H9 (cell line): ENCODE data around the gene RAB40C. TPM values are rescaled to one million over a fixed set of nuclear protein-coding genes. Genes with fewer than 3 reads are reported as not detected.
"Not testable (repeated sequence)": the region's sequence is repeated elsewhere in the genome, so short reads cannot be mapped to it uniquely, and the experiment has no call there.

Source experiments
- DNase-seq: peaks from one replicate; pipeline ENCODE4 v3.0.0-alpha.2; 2017
- H2AFZ ChIP-seq: one replicate; pipeline ENCODE4 v1.6.1; 2013; ENCODE audit warnings: mild to moderate bottlenecking, low read length, control low read depth, moderate library complexity
- H2AK5ac ChIP-seq: 2 replicates; pipeline ENCODE4 v1.6.1; 2013; ENCODE audit warnings: low read length, control low read depth, mixed read lengths; ENCODE audit not compliant: insufficient read length
- H2BK120ac ChIP-seq: one replicate; pipeline ENCODE4 v1.6.1; 2013; ENCODE audit warnings: low read depth, mild to moderate bottlenecking, low read length, control low read depth, inconsistent platforms; ENCODE audit not compliant: poor library complexity, severe bottlenecking
- H2BK12ac ChIP-seq: 2 replicates; pipeline ENCODE4 v1.6.1; 2013; ENCODE audit warnings: low read length, control low read depth, mixed read lengths, low read depth; ENCODE audit not compliant: insufficient read length
- H2BK15ac ChIP-seq: 2 replicates; pipeline ENCODE4 v1.6.1; 2013; ENCODE audit warnings: low read depth, low read length, control low read depth
- H2BK20ac ChIP-seq: one replicate; pipeline ENCODE4 v1.6.1; 2013; ENCODE audit warnings: low read depth, mild to moderate bottlenecking, low read length, control low read depth, inconsistent platforms; ENCODE audit not compliant: poor library complexity, severe bottlenecking
- H2BK5ac ChIP-seq: 2 replicates; pipeline ENCODE4 v1.6.1; 2013; ENCODE audit warnings: low read length, control low read depth, mixed read lengths; ENCODE audit not compliant: insufficient read length
- H3K14ac ChIP-seq: 2 replicates; pipeline ENCODE4 v1.6.1; 2013; ENCODE audit warnings: low read length, control low read depth; ENCODE audit not compliant: insufficient read depth
- H3K18ac ChIP-seq: 2 replicates; pipeline ENCODE4 v1.6.1; 2013; ENCODE audit warnings: low read depth, mild to moderate bottlenecking, mixed read lengths, low read length, control low read depth; ENCODE audit not compliant: insufficient read length
- H3K23ac ChIP-seq: 2 replicates; pipeline ENCODE4 v1.6.1; 2013; ENCODE audit warnings: low read length, control low read depth, mixed read lengths, low read depth; ENCODE audit not compliant: insufficient read length
- H3K23me2 ChIP-seq: 2 replicates; pipeline ENCODE4 v1.6.1; 2013; ENCODE audit warnings: low read depth, mild to moderate bottlenecking, mixed read lengths, low read length, control low read depth; ENCODE audit not compliant: insufficient read length, poor library complexity, severe bottlenecking
- H3K27ac ChIP-seq: 2 replicates; pipeline ENCODE4 v1.5.1; 2013; ENCODE audit warnings: low read length, control low read depth, mixed read lengths, low read depth; ENCODE audit not compliant: insufficient read length
- H3K27me3 ChIP-seq: 2 replicates; pipeline ENCODE4 v1.6.1; 2013; ENCODE audit warnings: low read length, control low read depth, inconsistent platforms; ENCODE audit not compliant: insufficient read depth
- H3K4ac ChIP-seq: 2 replicates; pipeline ENCODE4 v1.6.1; 2013; ENCODE audit warnings: low read depth, mild to moderate bottlenecking, control low read depth, inconsistent platforms, low read length, moderate library complexity
- H3K4me1 ChIP-seq: 2 replicates; pipeline ENCODE4 v1.6.1; 2013; ENCODE audit warnings: low read length, control low read depth, inconsistent platforms; ENCODE audit not compliant: insufficient read depth
- H3K4me2 ChIP-seq: 2 replicates; pipeline ENCODE4 v1.6.1; 2013; ENCODE audit warnings: low read length, control low read depth, mixed read lengths; ENCODE audit not compliant: insufficient read length, insufficient read depth
- H3K56ac ChIP-seq: 2 replicates; pipeline ENCODE4 v1.6.1; 2013; ENCODE audit warnings: low read depth, mild to moderate bottlenecking, mixed read lengths, low read length, control low read depth; ENCODE audit not compliant: insufficient read length
- H3K79me1 ChIP-seq: 2 replicates; pipeline ENCODE4 v1.6.1; 2013; ENCODE audit warnings: low read depth, mild to moderate bottlenecking, moderate library complexity, low read length, control low read depth, inconsistent platforms; ENCODE audit not compliant: insufficient read depth, poor library complexity, severe bottlenecking
- H3K79me2 ChIP-seq: 2 replicates; pipeline ENCODE4 v1.6.1; 2013; ENCODE audit warnings: low read length, control low read depth, inconsistent platforms; ENCODE audit not compliant: insufficient read depth
- H3K9ac ChIP-seq: 2 replicates; pipeline ENCODE4 v1.6.1; 2013; ENCODE audit warnings: low read length, control low read depth, mixed read lengths; ENCODE audit not compliant: insufficient read length; ENCODE audit errors: extremely low read depth
- H3K9me3 ChIP-seq: one replicate; pipeline ENCODE4 v1.6.1; 2013; ENCODE audit warnings: low read depth, low read length, inconsistent platforms; ENCODE audit not compliant: control insufficient read depth
- H3T11ph ChIP-seq: one replicate; pipeline ENCODE4 v1.6.1; 2013; ENCODE audit warnings: mild to moderate bottlenecking, low read length, control low read depth, inconsistent platforms
- H4K20me1 ChIP-seq: one replicate; pipeline ENCODE4 v1.6.1; 2013; ENCODE audit not compliant: control insufficient read depth, insufficient read length, insufficient read depth
- H4K5ac ChIP-seq: 2 replicates; pipeline ENCODE4 v1.6.1; 2013; ENCODE audit warnings: low read depth, mild to moderate bottlenecking, mixed read lengths, low read length, control low read depth; ENCODE audit not compliant: insufficient read length
- H4K8ac ChIP-seq: replicated peaks from 2 replicates; pipeline ENCODE4 v1.6.1; 2013; ENCODE audit warnings: low read length, control low read depth, mixed read lengths, low read depth; ENCODE audit not compliant: insufficient read length
- H4K91ac ChIP-seq: 2 replicates; pipeline ENCODE4 v1.6.1; 2013; ENCODE audit warnings: low read depth, mild to moderate bottlenecking, moderate library complexity, mixed read lengths, low read length, control low read depth; ENCODE audit not compliant: insufficient read length
- H3K27ac Mint-ChIP-seq, 3 experiments: 2 replicates in 2 of 3; 3 replicates in 1 of 3; pipeline ENCODE4 v1.8.0; 2020 to 2021; ENCODE audit warnings: mixed read lengths in 3 of 3, mild to moderate bottlenecking in 1 of 3, moderate library complexity in 1 of 3
- H3K27me3 Mint-ChIP-seq: 2 replicates; pipeline ENCODE4 v1.8.0; 2021; ENCODE audit warnings: low read depth, mild to moderate bottlenecking, moderate library complexity, mixed read lengths
- H3K36me3 Mint-ChIP-seq, 3 experiments: 2 replicates in 2 of 3; 3 replicates in 1 of 3; pipeline ENCODE4 v1.8.0; 2020 to 2021; ENCODE audit warnings: low read depth in 3 of 3, mixed read lengths in 3 of 3; ENCODE audit not compliant: insufficient read depth in 1 of 3
- H3K4me1 Mint-ChIP-seq, 2 experiments: 2 replicates each; pipeline ENCODE4 v1.8.0; 2020; ENCODE audit warnings: mixed read lengths in 2 of 2
- H3K4me3 Mint-ChIP-seq, 2 experiments: 2 replicates in 1 of 2; 3 replicates in 1 of 2; pipeline ENCODE4 v1.8.0; 2020 to 2021; ENCODE audit warnings: mild to moderate bottlenecking in 2 of 2, mixed read lengths in 2 of 2, moderate library complexity in 1 of 2
- H3K9me3 Mint-ChIP-seq, 2 experiments: 2 replicates in 1 of 2; 3 replicates in 1 of 2; pipeline ENCODE4 v1.8.0; 2020; ENCODE audit warnings: mild to moderate bottlenecking in 2 of 2, mixed read lengths in 2 of 2, moderate library complexity in 1 of 2
- CTCF ChIP-seq: fragments of 200-600 bp; sonication (generic); conservative IDR thresholded peaks from 3 replicates; pipeline ENCODE4 v1.8.0; 2021; ENCODE audit warnings: antibody characterized with exemption, mild to moderate bottlenecking
- WGBS: extraction: QIAGEN DNeasy Blood & Tissue Kit; methylation state at CpG from one replicate; pipeline ENCODE4 v1.1.7; 2013; ENCODE audit warnings: missing lambda C conversion rate, low lambda C conversion rate, mixed read lengths; ENCODE audit not compliant: insufficient read length; ENCODE audit errors: extremely low coverage; 5-methylcytosine and 5-hydroxymethylcytosine counted together
- total RNA-seq: library from RNA; stranded (reverse); gene quantifications from 2 replicates; pipeline ENCODE4 v1.2.1, GENCODE V29; 2021

The RAB40C gene
- total RNA-seq, 1 experiment from 2014 or later: 19.1 TPM

DNA sequence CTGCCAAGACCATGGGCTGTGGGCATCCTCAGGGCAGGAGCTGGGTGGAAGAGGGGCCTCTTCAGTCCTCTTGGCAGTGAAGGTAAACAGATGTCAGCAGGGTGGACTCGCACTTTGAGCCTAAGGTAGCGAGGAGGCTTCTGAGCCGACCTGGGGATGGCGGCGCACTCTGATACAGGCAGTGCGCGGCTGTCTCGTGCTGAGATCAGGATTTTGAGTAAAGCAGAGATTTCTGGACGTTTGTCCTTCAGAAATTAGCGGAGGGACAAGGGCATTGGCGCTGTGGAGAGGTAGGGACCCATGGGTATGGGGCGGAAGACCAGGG is 6.8 kb downstream of the RAB40C start:
- no CpG with 5 or more reads among the region's 12 CpGs for WGBS
- H3K27ac Mint-ChIP-seq: no peak overlapping the region; a peak in 3 of 7 replicates

GRCh38 chr16:597655-598054 is 7.8 kb downstream of the RAB40C start:
- H3K23ac ChIP-seq, H3K27ac ChIP-seq, H3K4ac ChIP-seq, H3K9me3 Mint-ChIP-seq, H2BK5ac ChIP-seq, H4K8ac ChIP-seq, H3K14ac ChIP-seq, H3K79me1 ChIP-seq, H3K27ac Mint-ChIP-seq, H4K5ac ChIP-seq, H3K9me3 ChIP-seq, H4K91ac ChIP-seq, H2BK15ac ChIP-seq, H3K79me2 ChIP-seq, H2BK20ac ChIP-seq, H3K27me3 Mint-ChIP-seq, H3K23me2 ChIP-seq, H3K4me1 Mint-ChIP-seq, H2AFZ ChIP-seq, H2AK5ac ChIP-seq, H2BK120ac ChIP-seq, H3K56ac ChIP-seq, H3K9ac ChIP-seq, H3K4me1 ChIP-seq, H4K20me1 ChIP-seq, H3K18ac ChIP-seq, H3K27me3 ChIP-seq, H3T11ph ChIP-seq, H3K4me2 ChIP-seq, DNase-seq, H3K4me3 Mint-ChIP-seq, H2BK12ac ChIP-seq: not testable (repeated sequence)
- peaks cover 9 to 28% (median 28%) of the 10 kb centered on the region in 3 experiments; a peak in 6 of 7 replicates for H3K36me3 Mint-ChIP-seq
- WGBS: no CpG with 5 or more reads among the region's 7 CpGs

More for the DNA sequence above, 6.8 kb downstream of the RAB40C start:
- Histone ChIP-seq H2BK12ac (no peak overlapping the region), H3T11ph (no peak overlapping the region), H3K23ac (no peak overlapping the region), H2BK5ac (no peak overlapping the region), H2BK120ac (no peak overlapping the region), H3K23me2 (no peaks in the 10 kb centered on the region), H3K9me3 (no peaks in the 10 kb centered on the region), H2BK15ac (no peak overlapping the region), H3K56ac (no peak overlapping the region), H4K91ac (no peak overlapping the region), H3K27me3 (no peaks in the 10 kb centered on the region; the same call in 1 of the 2 replicates), H4K20me1 (no peaks in the 10 kb centered on the region), H3K4me2 (no peak overlapping the region), H3K4ac (no peak overlapping the region), H3K27ac (no peak overlapping the region), H2BK20ac (no peak overlapping the region), H3K79me2 (no peaks in the 10 kb centered on the region; the same call in 1 of the 2 replicates), H3K4me1 (no peaks in the 10 kb centered on the region), H3K14ac (no peak overlapping the region), H3K79me1 (peaks cover 3% of the 10 kb centered on the region), H3K18ac (no peak overlapping the region), H2AFZ (no peak overlapping the region), H4K5ac (no peak overlapping the region), H3K9ac (no peak overlapping the region), H2AK5ac (no peak overlapping the region), H4K8ac (no peak overlapping the region)
- Mint-ChIP-seq H3K36me3 (peaks cover 9 to 28% (median 28%) of the 10 kb centered on the region in 3 experiments; a peak in 6 of 7 replicates), H3K4me1 (peaks cover 2 to 3% of the 10 kb centered on the region in 2 experiments; a peak in 1 of 4 replicates), H3K9me3 (no peaks in the 10 kb centered on the region; a peak in 1 of 5 replicates), H3K4me3 (peak overlapping the region in 1 of 2 experiments; percentile 17; a peak in 2 of 5 replicates), H3K27me3 (peaks cover 16% of the 10 kb centered on the region)
- TF ChIP-seq CTCF: no peak
- DNase-seq: no peak
